GM18867 (cell line): ENCODE data around the gene ZNF407.

ENCODE experiments used
- ATAC-seq: cut with Tn5 transposase; IDR thresholded peaks from one replicate; pipeline ENCODE4 v1.9.1; 2021; ENCODE audit warnings: mild to moderate bottlenecking, moderate library complexity; ENCODE audit not compliant: unreplicated experiment

Gene ZNF407

GRCh38 chr18:74775239-74775638 lies 177.6 kb downstream of the ZNF407 start:
- ATAC-seq, result no peak

- ATAC-seq, result no peak
These were observed 180.6 kb downstream of the ZNF407 start for GRCh38 chr18:74778191-74778847.

GRCh38 chr18:74784752-74785151 lies 187.1 kb downstream of the ZNF407 start:
- ATAC-seq, result no peak

GRCh38 chr18:74785632-74786031 lies 188.0 kb downstream of the ZNF407 start:
- ATAC-seq, result no peak

- no peak for ATAC-seq
These were observed 191.0 kb downstream of the ZNF407 start for GRCh38 chr18:74788657-74789056.

- ATAC-seq, result no peak
These were observed 191.4 kb downstream of the ZNF407 start for GRCh38 chr18:74789078-74789477.

- ATAC-seq, result no peak
These were observed 192.8 kb downstream of the ZNF407 start for GRCh38 chr18:74790451-74790850.

- ATAC-seq, result no peak
These were observed 194.0 kb downstream of the ZNF407 start for GRCh38 chr18:74791501-74792194.

GRCh38 chr18:74793746-74794145 lies 196.1 kb downstream of the ZNF407 start:
- ATAC-seq, result no peak

GRCh38 chr18:74795751-74796150 lies 198.1 kb downstream of the ZNF407 start:
- no peak for ATAC-seq

GRCh38 chr18:74796211-74796610 lies 198.5 kb downstream of the ZNF407 start:
- no peak for ATAC-seq

GRCh38 chr18:74796841-74797576 lies 199.3 kb downstream of the ZNF407 start:
- ATAC-seq, result peak; percentile 100

- ATAC-seq, result peak; percentile 48
These were observed 200.0 kb downstream of the ZNF407 start for GRCh38 chr18:74797577-74798151.

- no peak for ATAC-seq
These were observed 201.9 kb downstream of the ZNF407 start for GRCh38 chr18:74799542-74799941.

GRCh38 chr18:74800098-74800497 lies 202.4 kb downstream of the ZNF407 start:
- no peak for ATAC-seq

GRCh38 chr18:74803117-74803516 lies 205.4 kb downstream of the ZNF407 start:
- no peak for ATAC-seq

GRCh38 chr18:74803769-74804168 lies 206.1 kb downstream of the ZNF407 start:
- ATAC-seq, result no peak

- ATAC-seq, result no peak
These were observed 207.0 kb downstream of the ZNF407 start for GRCh38 chr18:74804677-74805076.

- no peak for ATAC-seq
These were observed 208.4 kb downstream of the ZNF407 start for GRCh38 chr18:74806073-74806472.

- ATAC-seq, result peak; percentile 98
These were observed 209.2 kb downstream of the ZNF407 start for GRCh38 chr18:74806700-74807416.

- ATAC-seq, result no peak
These were observed 219.9 kb downstream of the ZNF407 start for GRCh38 chr18:74817576-74817975.
